GM23338 (cell line): Measurements from ENCODE around the gene PLXNA2. TPM values are rescaled to one million over a fixed set of nuclear protein-coding genes. Genes with fewer than 3 reads are reported as not detected.

Source experiments
- ATAC-seq: fragments of 200-7000 bp; cut with Tn5 transposase; 3 replicates; pipeline ENCODE4 v1.9.1; 2020
- DNase-seq: peaks from one replicate; pipeline ENCODE4 v3.0.0-alpha.2; 2015; ENCODE audit warnings: low spot score
- H2AFZ ChIP-seq: fragments of 200-600 bp; sonication (generic); 2 replicates; pipeline ENCODE4 v1.8.0; 2016; ENCODE audit warnings: antibody characterized with exemption, mild to moderate bottlenecking, moderate library complexity
- H3F3A ChIP-seq: fragments of 200-600 bp; sonication (generic); replicated peaks from 2 replicates; pipeline ENCODE4 v1.8.0; 2017; ENCODE audit warnings: antibody characterized with exemption, mixed run types, low read depth
- H3K27ac ChIP-seq: fragments of 200-600 bp; sonication (generic); 2 replicates; pipeline ENCODE4 v1.6.1; 2016; ENCODE audit warnings: low read depth
- H3K27me3 ChIP-seq: fragments of 200-600 bp; sonication (generic); 2 replicates; pipeline ENCODE4 v1.8.0; 2016; ENCODE audit warnings: mild to moderate bottlenecking, mixed run types, moderate library complexity; ENCODE audit not compliant: insufficient read depth
- H3K36me3 ChIP-seq: fragments of 200-600 bp; sonication (generic); 2 replicates; pipeline ENCODE4 v1.8.0; 2016; ENCODE audit warnings: mild to moderate bottlenecking; ENCODE audit not compliant: insufficient read depth
- H3K4me1 ChIP-seq: fragments of 200-600 bp; sonication (generic); 2 replicates; pipeline ENCODE4 v1.8.0; 2016; ENCODE audit warnings: mild to moderate bottlenecking, moderate library complexity; ENCODE audit not compliant: insufficient read depth
- H3K4me2 ChIP-seq: fragments of 200-600 bp; sonication (generic); 2 replicates; pipeline ENCODE4 v1.7.1; 2017; ENCODE audit warnings: mixed run types
- H3K4me3 ChIP-seq: fragments of 200-600 bp; sonication (generic); 2 replicates; pipeline ENCODE4 v1.6.1; 2016; ENCODE audit warnings: mixed run types
- H3K79me2 ChIP-seq: fragments of 200-600 bp; sonication (generic); replicated peaks from 2 replicates; pipeline ENCODE4 v1.8.0; 2017; ENCODE audit warnings: mild to moderate bottlenecking; ENCODE audit not compliant: insufficient read depth
- H3K9me2 ChIP-seq: fragments of 200-600 bp; sonication (generic); 2 replicates; pipeline ENCODE4 v1.8.0; 2017; ENCODE audit not compliant: insufficient read depth
- H4K20me1 ChIP-seq: fragments of 200-600 bp; sonication (generic); replicated peaks from 2 replicates; pipeline ENCODE4 v1.8.0; 2017; ENCODE audit warnings: mild to moderate bottlenecking; ENCODE audit not compliant: insufficient read depth
- H3K27ac Mint-ChIP-seq: 2 replicates; pipeline ENCODE4 v1.8.0; 2020; ENCODE audit warnings: inconsistent platforms, mild to moderate bottlenecking, moderate library complexity, mixed read lengths
- H3K27me3 Mint-ChIP-seq: 3 replicates; pipeline ENCODE4 v1.8.0; 2022; ENCODE audit warnings: low read depth, mild to moderate bottlenecking, moderate library complexity, mixed read lengths, inconsistent platforms; ENCODE audit not compliant: insufficient read depth, poor library complexity
- H3K36me3 Mint-ChIP-seq: 3 replicates; pipeline ENCODE4 v1.8.0; 2021; ENCODE audit warnings: low read depth, mild to moderate bottlenecking, inconsistent platforms, moderate library complexity, mixed read lengths
- H3K4me1 Mint-ChIP-seq: 3 replicates; pipeline ENCODE4 v1.8.0; 2020; ENCODE audit warnings: mild to moderate bottlenecking, inconsistent platforms, mixed read lengths
- H3K4me3 Mint-ChIP-seq: 3 replicates; pipeline ENCODE4 v1.8.0; 2021; ENCODE audit warnings: moderate library complexity, mild to moderate bottlenecking, inconsistent platforms, mixed read lengths
- H3K9me3 Mint-ChIP-seq: 3 replicates; pipeline ENCODE4 v1.8.0; 2020; ENCODE audit warnings: moderate library complexity, mild to moderate bottlenecking, inconsistent platforms, mixed read lengths
- CREB1 ChIP-seq: fragments of 250-450 bp; sonication (Bioruptor Pico); IDR thresholded peaks from 2 replicates; pipeline ENCODE4 v1.5.0; 2020; ENCODE audit warnings: low read depth, mild to moderate bottlenecking, moderate library complexity
- ETS1 ChIP-seq: IDR thresholded peaks from 2 replicates; pipeline ENCODE4 v1.6.1; 2016; ENCODE audit warnings: antibody characterized with exemption
- EZH2 ChIP-seq: fragments of 200-600 bp; sonication (generic); IDR thresholded peaks from one replicate; pipeline ENCODE4 v1.8.0; 2017; ENCODE audit warnings: antibody characterized with exemption, mild to moderate bottlenecking, low read depth; ENCODE audit not compliant: unreplicated experiment
- EZH2phosphoT487 ChIP-seq: fragments of 200-600 bp; sonication (generic); IDR thresholded peaks from one replicate; pipeline ENCODE4 v1.8.1; 2018; ENCODE audit warnings: antibody characterized with exemption; ENCODE audit not compliant: unreplicated experiment
- JUNB ChIP-seq: IDR thresholded peaks from one replicate; pipeline ENCODE4 v1.6.1; 2016; ENCODE audit warnings: antibody characterized with exemption; ENCODE audit not compliant: unreplicated experiment
- NANOG ChIP-seq: IDR thresholded peaks from 2 replicates; pipeline ENCODE4 v1.6.1; 2016; ENCODE audit warnings: antibody characterized with exemption, borderline replicate concordance
- POLR2AphosphoS5 ChIP-seq: IDR thresholded peaks from 2 replicates; pipeline ENCODE4 v1.6.1; 2016; ENCODE audit warnings: antibody characterized with exemption, low read depth
- STAT1 ChIP-seq: IDR thresholded peaks from one replicate; pipeline ENCODE4 v1.6.1; 2016; ENCODE audit warnings: antibody characterized with exemption; ENCODE audit not compliant: unreplicated experiment
- ZNF114 ChIP-seq: fragments of 250-450 bp; sonication (Bioruptor Pico); IDR thresholded peaks from 2 replicates; pipeline ENCODE4 v1.5.0; 2020; ENCODE audit warnings: mild to moderate bottlenecking, moderate library complexity
- ZNF331 ChIP-seq: fragments of 250-450 bp; sonication (Bioruptor Pico); IDR thresholded peaks from 2 replicates; pipeline ENCODE4 v1.5.0; 2020; ENCODE audit warnings: low read depth, mild to moderate bottlenecking, moderate library complexity
- polyA plus RNA-seq: library from polyadenylated mRNA; unstranded; fragments of >200 nt; fragmentation: Nextera tagmentation; extraction: Ambion mirVana; gene quantifications from 2 replicates; pipeline ENCODE4 v1.2.1, GENCODE V29; 2016
- total RNA-seq: library from RNA; depleted of rRNA; stranded (reverse); fragments of >200 nt; shearing (Covaris generic); gene quantifications from 2 replicates; pipeline ENCODE4 v1.2.3, GENCODE V29; 2014
- TF ChIP-seq, protein P1 (sequence below): IDR thresholded peaks from one replicate; pipeline ENCODE4 v1.6.1; 2018; ENCODE audit warnings: antibody characterized with exemption; ENCODE audit not compliant: unreplicated experiment
- TF ChIP-seq, protein P2 (sequence below), 2 experiments: fragments of 200-600 bp in 1 of 2; sonication (generic) in 1 of 2; conservative IDR thresholded peaks; 2 replicates each; pipeline versions ENCODE4 v1.5.1 to v1.6.1; 2016 to 2017; ENCODE audit warnings: antibody characterized with exemption in 2 of 2, low read depth in 2 of 2, mild to moderate bottlenecking in 2 of 2, moderate library complexity in 1 of 2

The PLXNA2 gene
- total and polyA plus RNA-seq, 2 experiments from 2014 or later, result 0.40 to 1.8 TPM

DNA sequence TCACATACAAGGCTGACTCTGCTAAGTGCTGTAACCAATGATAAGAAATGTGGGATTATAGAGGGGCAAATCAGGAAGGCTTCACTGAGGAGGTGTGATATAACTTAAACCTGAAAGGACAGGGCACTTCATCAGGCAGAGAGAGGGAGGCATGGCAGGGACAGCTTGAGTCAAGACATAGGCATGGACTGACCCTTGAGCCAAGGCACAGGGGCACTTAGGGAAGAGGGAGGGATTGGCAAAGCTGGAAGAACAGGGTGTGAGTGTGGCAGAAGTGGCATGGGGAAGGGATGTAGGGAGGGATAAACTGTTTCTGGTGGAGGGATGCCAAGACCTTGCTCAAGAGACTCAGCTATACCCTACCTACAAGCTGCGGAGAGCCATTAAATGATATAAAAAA is 81.3 kb downstream of the PLXNA2 start:
- Histone ChIP-seq H2AFZ (no peak overlapping the region), H3K27me3 (no peaks in the 10 kb centered on the region), H3K4me1 (peaks cover 20% of the 10 kb centered on the region), H3K27ac (no peak overlapping the region), H3K4me3 (no peak overlapping the region), H3K9me2 (no peaks in the 10 kb centered on the region), H3F3A (no peaks in the 10 kb centered on the region), H3K79me2 (no peaks in the 10 kb centered on the region), H4K20me1 (no peaks in the 10 kb centered on the region), H3K36me3 (no peaks in the 10 kb centered on the region; the same call in 1 of the 2 replicates), H3K4me2 (no peak overlapping the region)
- ATAC-seq (no peak), DNase-seq (no peak)
- Mint-ChIP-seq H3K4me3 (no peak overlapping the region), H3K27me3 (peaks cover 2% of the 10 kb centered on the region), H3K9me3 (no peaks in the 10 kb centered on the region; the same call in 2 of the 3 replicates), H3K27ac (no peak overlapping the region), H3K36me3 (no peaks in the 10 kb centered on the region), H3K4me1 (peaks cover 75% of the 10 kb centered on the region)
- TF ChIP-seq POLR2AphosphoS5, result no peak

DNA sequence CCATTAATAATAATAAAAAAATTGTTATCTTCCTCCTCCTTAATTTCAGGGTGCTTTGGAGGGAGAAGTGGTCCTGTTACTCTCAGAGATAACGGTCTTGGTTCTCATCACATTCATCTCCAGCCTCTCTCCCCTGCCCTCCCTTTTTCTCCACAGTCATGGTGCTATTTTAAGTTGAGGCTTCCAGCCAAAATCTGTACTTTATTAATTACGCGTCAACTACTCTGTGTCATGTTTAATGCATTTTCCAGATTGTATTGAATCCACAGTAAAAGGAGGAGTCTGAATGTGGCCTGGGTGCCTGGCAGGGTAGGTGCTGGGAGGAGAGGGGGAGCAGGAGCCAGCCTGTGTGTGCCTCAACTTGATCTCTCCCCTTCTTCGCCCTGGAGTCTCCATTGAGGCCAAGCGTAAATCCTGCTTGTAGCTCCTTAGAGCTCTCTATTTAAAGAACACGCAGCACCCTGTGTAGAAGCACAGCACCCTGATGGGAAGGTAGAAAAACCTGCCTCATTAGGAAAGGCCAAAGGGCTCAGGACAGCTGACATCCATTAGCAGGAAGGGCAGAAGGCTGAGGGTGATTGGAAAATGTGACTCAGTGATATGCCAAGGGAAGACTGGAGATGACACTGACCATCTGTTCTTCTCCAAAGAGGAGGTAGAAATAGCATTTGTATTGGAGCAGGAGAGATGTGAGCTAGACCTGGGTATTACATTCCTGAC is 82.4 kb downstream of the PLXNA2 start:
- H3K27me3 Mint-ChIP-seq, result peaks cover 2% of the 10 kb centered on the region
- H3K4me1 Mint-ChIP-seq, result peaks cover 66% of the 10 kb centered on the region
- no peak overlapping the region for H3K4me3 Mint-ChIP-seq
- no peaks in the 10 kb centered on the region for H3K36me3 Mint-ChIP-seq
- Histone ChIP-seq H3K4me3 (no peak overlapping the region), H3F3A (no peaks in the 10 kb centered on the region), H2AFZ (no peak overlapping the region), H4K20me1 (no peaks in the 10 kb centered on the region), H3K4me2 (no peak overlapping the region), H3K79me2 (no peaks in the 10 kb centered on the region), H3K27ac (no peak overlapping the region), H3K36me3 (no peaks in the 10 kb centered on the region; the same call in 1 of the 2 replicates), H3K9me2 (no peaks in the 10 kb centered on the region), H3K4me1 (peaks cover 20% of the 10 kb centered on the region), H3K27me3 (no peaks in the 10 kb centered on the region)
- DNase-seq (no peak), ATAC-seq (no peak)
- no peak overlapping the region for H3K27ac Mint-ChIP-seq
- H3K9me3 Mint-ChIP-seq, result no peaks in the 10 kb centered on the region
- TF ChIP-seq STAT1 (no peak), ZNF114 (no peak), ZNF331 (CRISPR knock-in tag) (no peak), ETS1 (no peak), EZH2 (no peak), CREB1 (CRISPR knock-in tag) (no peak), POLR2AphosphoS5 (no peak), EZH2phosphoT487 (no peak), NANOG (no peak), JUNB (no peak)
- TF ChIP-seq, protein P1, sequence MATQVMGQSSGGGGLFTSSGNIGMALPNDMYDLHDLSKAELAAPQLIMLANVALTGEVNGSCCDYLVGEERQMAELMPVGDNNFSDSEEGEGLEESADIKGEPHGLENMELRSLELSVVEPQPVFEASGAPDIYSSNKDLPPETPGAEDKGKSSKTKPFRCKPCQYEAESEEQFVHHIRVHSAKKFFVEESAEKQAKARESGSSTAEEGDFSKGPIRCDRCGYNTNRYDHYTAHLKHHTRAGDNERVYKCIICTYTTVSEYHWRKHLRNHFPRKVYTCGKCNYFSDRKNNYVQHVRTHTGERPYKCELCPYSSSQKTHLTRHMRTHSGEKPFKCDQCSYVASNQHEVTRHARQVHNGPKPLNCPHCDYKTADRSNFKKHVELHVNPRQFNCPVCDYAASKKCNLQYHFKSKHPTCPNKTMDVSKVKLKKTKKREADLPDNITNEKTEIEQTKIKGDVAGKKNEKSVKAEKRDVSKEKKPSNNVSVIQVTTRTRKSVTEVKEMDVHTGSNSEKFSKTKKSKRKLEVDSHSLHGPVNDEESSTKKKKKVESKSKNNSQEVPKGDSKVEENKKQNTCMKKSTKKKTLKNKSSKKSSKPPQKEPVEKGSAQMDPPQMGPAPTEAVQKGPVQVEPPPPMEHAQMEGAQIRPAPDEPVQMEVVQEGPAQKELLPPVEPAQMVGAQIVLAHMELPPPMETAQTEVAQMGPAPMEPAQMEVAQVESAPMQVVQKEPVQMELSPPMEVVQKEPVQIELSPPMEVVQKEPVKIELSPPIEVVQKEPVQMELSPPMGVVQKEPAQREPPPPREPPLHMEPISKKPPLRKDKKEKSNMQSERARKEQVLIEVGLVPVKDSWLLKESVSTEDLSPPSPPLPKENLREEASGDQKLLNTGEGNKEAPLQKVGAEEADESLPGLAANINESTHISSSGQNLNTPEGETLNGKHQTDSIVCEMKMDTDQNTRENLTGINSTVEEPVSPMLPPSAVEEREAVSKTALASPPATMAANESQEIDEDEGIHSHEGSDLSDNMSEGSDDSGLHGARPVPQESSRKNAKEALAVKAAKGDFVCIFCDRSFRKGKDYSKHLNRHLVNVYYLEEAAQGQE, result no peak
- TF ChIP-seq, protein P2, sequence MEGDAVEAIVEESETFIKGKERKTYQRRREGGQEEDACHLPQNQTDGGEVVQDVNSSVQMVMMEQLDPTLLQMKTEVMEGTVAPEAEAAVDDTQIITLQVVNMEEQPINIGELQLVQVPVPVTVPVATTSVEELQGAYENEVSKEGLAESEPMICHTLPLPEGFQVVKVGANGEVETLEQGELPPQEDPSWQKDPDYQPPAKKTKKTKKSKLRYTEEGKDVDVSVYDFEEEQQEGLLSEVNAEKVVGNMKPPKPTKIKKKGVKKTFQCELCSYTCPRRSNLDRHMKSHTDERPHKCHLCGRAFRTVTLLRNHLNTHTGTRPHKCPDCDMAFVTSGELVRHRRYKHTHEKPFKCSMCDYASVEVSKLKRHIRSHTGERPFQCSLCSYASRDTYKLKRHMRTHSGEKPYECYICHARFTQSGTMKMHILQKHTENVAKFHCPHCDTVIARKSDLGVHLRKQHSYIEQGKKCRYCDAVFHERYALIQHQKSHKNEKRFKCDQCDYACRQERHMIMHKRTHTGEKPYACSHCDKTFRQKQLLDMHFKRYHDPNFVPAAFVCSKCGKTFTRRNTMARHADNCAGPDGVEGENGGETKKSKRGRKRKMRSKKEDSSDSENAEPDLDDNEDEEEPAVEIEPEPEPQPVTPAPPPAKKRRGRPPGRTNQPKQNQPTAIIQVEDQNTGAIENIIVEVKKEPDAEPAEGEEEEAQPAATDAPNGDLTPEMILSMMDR (conservative IDR thresholded peaks at IDR 0.05; ENCODE audit: low read depth in 2 of 2), result no peak
